ENCODE measurements around the gene GBE1.
"Not testable (repeated sequence)": the region's sequence is repeated elsewhere in the genome, so short reads cannot be mapped to it uniquely, and the experiment has no call there.

The GBE1 gene

GRCh38 chr3:81770710-81771109 lies 9.3 kb upstream of the GBE1 start:
- no peak for DNase-seq (ENCODE audit: low read depth)
- TF ChIP-seq MYC (IDR thresholded peaks at IDR 0.05; ENCODE audit: low read depth, low read length) (no peak), CTCF (IDR thresholded peaks at IDR 0.05; ENCODE audit: low read depth, low read length) (no peak), POLR2A (IDR thresholded peaks at IDR 0.05; ENCODE audit: extremely low read depth, insufficient read length) (no peak)
- TF ChIP-seq, protein P1, sequence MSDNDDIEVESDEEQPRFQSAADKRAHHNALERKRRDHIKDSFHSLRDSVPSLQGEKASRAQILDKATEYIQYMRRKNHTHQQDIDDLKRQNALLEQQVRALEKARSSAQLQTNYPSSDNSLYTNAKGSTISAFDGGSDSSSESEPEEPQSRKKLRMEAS (IDR thresholded peaks at IDR 0.05; ENCODE audit: low read depth, low read length), result no peak

GRCh38 chr3:81769299-81769698 lies 7.9 kb upstream of the GBE1 start:
- DNase-seq (ENCODE audit: low read depth), result no peak
- TF ChIP-seq, protein P1 (IDR thresholded peaks at IDR 0.05; ENCODE audit: low read depth, low read length), result no peak
- no peak for TF ChIP-seq MYC (IDR thresholded peaks at IDR 0.05; ENCODE audit: low read depth, low read length)
- no peak for TF ChIP-seq CTCF (IDR thresholded peaks at IDR 0.05; ENCODE audit: low read depth, low read length)
- no peak for TF ChIP-seq POLR2A (IDR thresholded peaks at IDR 0.05; ENCODE audit: extremely low read depth, insufficient read length)
- H3K4me3 ChIP-seq (ENCODE audit: low read depth, low read length), result no peak overlapping the region

More at GRCh38 chr3:81770710-81771109, 9.3 kb upstream of the GBE1 start:
- no peak overlapping the region for H3K4me3 ChIP-seq (ENCODE audit: low read depth, low read length)

DNA sequence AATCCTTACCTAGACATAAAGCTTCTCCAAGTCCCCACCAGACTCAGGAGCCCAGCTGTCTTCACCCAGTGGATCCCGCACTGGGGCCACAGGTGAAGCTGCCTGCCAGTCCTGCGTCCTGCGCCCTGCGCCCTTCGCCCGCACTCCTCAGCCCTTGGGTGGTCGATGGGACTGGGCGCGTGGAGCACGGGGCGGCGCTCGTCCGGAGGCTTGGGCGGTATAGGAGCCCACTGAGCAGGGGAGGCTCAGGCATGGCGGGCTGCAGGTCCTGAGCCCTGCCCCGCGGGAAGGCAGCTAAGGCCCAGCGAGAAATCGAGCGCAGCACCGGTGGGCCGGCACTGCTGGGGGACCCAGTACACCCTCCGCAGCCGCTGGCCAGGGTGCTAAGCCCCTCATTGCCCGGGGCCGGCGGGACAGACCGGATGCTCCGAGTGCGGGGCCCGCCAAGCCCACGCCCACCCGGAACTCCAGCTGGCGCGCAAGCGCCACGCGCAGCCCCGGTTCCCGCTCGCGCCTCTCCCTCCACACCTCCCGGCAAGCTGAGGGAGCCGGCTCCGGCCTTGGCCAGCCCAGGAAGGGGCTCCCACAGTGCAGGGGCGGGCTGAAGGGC lies 5.9 kb upstream of the GBE1 start:
- H3K4me3 ChIP-seq (ENCODE audit: low read depth, low read length); DNase-seq (ENCODE audit: low read depth): not testable (repeated sequence)

DNA sequence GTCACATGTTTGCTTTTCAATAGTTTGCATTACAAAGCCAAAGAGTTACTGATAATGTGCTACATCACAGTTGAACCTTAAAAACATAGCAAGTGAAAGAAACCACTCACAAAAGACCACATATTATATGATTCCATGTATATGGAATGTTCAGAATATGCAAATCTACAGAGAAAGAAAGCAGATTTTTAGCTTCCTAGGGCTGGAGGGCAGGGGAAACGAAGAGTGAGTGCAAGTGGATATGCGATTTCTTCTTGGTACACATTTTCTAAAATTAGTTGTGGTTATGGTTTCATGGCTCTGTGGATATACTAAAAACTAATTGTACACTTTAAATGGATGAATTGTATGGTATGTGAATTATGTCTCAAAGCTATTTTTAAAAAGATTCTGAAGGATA lies 4.0 kb upstream of the GBE1 start:
- no peak for DNase-seq (ENCODE audit: low read depth)
- TF ChIP-seq MYC (IDR thresholded peaks at IDR 0.05; ENCODE audit: low read depth, low read length) (no peak), CTCF (IDR thresholded peaks at IDR 0.05; ENCODE audit: low read depth, low read length) (no peak), POLR2A (IDR thresholded peaks at IDR 0.05; ENCODE audit: extremely low read depth, insufficient read length) (no peak)
- TF ChIP-seq, protein P1 (IDR thresholded peaks at IDR 0.05; ENCODE audit: low read depth, low read length), result no peak
- H3K4me3 ChIP-seq (ENCODE audit: low read depth, low read length), result no peak overlapping the region

- TF ChIP-seq MYC (IDR thresholded peaks at IDR 0.05; ENCODE audit: low read depth, low read length), result no peak
- TF ChIP-seq, protein P1 (IDR thresholded peaks at IDR 0.05; ENCODE audit: low read depth, low read length), result no peak
- no peak for TF ChIP-seq POLR2A (IDR thresholded peaks at IDR 0.05; ENCODE audit: extremely low read depth, insufficient read length)
- no peak for TF ChIP-seq CTCF (IDR thresholded peaks at IDR 0.05; ENCODE audit: low read depth, low read length)
- H3K4me3 ChIP-seq (ENCODE audit: low read depth, low read length), result no peak overlapping the region
- no peak for DNase-seq (ENCODE audit: low read depth)
Measured at GRCh38 chr3:81764665-81765064, 3.2 kb upstream of the GBE1 start.

DNA sequence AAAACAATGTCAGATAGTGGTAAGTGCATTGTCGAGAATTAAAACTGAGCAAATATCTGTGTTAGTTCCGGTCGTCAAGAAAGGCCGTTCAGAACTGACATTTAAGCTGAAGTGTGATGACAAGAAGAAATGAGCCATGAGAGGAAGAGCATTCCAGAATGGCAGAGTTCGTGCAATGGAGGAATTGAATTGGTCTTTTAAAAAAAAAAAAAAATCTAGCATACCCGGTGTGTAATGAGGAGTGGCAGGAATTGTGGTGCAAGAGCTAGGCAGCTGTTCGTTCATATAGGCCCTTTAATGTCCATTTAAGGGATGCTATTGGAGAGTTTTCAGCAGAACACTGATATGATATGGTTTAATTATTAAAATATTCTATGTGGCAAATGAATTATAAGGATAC lies 2.6 kb upstream of the GBE1 start:
- DNase-seq (ENCODE audit: low read depth), result no peak
- no peak overlapping the region for H3K4me3 ChIP-seq (ENCODE audit: low read depth, low read length)
- TF ChIP-seq MYC (IDR thresholded peaks at IDR 0.05; ENCODE audit: low read depth, low read length) (no peak), CTCF (IDR thresholded peaks at IDR 0.05; ENCODE audit: low read depth, low read length) (no peak), POLR2A (IDR thresholded peaks at IDR 0.05; ENCODE audit: extremely low read depth, insufficient read length) (no peak)
- TF ChIP-seq, protein P1 (IDR thresholded peaks at IDR 0.05; ENCODE audit: low read depth, low read length), result no peak

Data from NB4 (cell line).